Cardiac fibroblast (primary cell): ENCODE measurements around the gene PDE4D.

Source experiments
- DNase-seq, 2 donors: peaks; one replicate each; pipeline versions ENCODE4 v3.0.0 to v3.0.0-alpha.2; 2010; ENCODE audit warnings: low read depth in 2 of 2
- H3K4me3 ChIP-seq, 2 donors: replicated peaks in 1 of 2; 1 replicate in 1 of 2; 2 replicates in 1 of 2; pipeline ENCODE4 v1.5.1; 2011; ENCODE audit warnings: low read depth in 2 of 2, low read length in 2 of 2, mild to moderate bottlenecking in 2 of 2, moderate library complexity in 1 of 2
- TF ChIP-seq, protein P1 (sequence below): IDR thresholded peaks from one replicate; pipeline ENCODE4 v1.5.1; 2011; ENCODE audit warnings: low read depth, mild to moderate bottlenecking, low read length, inconsistent platforms

PDE4D gene

GRCh38 chr5:59330680-59331079 is 562.8 kb downstream of the PDE4D start:
- H3K4me3 ChIP-seq = no peak overlapping the region
- no peak for DNase-seq
- TF ChIP-seq, protein P1, sequence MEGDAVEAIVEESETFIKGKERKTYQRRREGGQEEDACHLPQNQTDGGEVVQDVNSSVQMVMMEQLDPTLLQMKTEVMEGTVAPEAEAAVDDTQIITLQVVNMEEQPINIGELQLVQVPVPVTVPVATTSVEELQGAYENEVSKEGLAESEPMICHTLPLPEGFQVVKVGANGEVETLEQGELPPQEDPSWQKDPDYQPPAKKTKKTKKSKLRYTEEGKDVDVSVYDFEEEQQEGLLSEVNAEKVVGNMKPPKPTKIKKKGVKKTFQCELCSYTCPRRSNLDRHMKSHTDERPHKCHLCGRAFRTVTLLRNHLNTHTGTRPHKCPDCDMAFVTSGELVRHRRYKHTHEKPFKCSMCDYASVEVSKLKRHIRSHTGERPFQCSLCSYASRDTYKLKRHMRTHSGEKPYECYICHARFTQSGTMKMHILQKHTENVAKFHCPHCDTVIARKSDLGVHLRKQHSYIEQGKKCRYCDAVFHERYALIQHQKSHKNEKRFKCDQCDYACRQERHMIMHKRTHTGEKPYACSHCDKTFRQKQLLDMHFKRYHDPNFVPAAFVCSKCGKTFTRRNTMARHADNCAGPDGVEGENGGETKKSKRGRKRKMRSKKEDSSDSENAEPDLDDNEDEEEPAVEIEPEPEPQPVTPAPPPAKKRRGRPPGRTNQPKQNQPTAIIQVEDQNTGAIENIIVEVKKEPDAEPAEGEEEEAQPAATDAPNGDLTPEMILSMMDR = no peak

GRCh38 chr5:59328709-59329296 is 564.7 kb downstream of the PDE4D start:
- TF ChIP-seq, protein P1 = no peak
- H3K4me3 ChIP-seq = no peak overlapping the region
- peak; percentile 38 to 64 for DNase-seq

- DNase-seq = no peak
- TF ChIP-seq, protein P1 = no peak
- no peak overlapping the region for H3K4me3 ChIP-seq
Measured at GRCh38 chr5:59327191-59327980, 566.1 kb downstream of the PDE4D start.

DNA sequence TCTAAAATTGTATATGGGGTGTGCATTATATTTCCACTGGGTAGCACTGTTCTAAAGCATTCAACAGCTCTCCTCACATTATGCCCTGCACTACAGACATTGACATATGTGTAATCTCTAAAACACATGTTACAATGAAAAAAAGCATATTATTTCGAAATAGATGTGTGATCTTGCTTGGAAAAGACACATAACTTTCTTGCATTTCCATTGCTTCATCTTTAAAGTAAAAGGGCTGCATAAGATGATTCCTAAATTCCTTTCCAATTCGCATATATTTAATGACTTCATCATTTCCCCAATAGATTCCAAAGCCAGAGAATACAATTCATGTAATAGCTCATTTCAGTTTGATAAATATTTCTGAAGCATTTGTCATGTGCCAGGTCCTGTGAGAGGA is 566.9 kb downstream of the PDE4D start:
- TF ChIP-seq, protein P1 = no peak
- DNase-seq = peak in 1 of 2 donors; percentile 3
- H3K4me3 ChIP-seq = no peak overlapping the region

- no peak for DNase-seq
- no peak overlapping the region for H3K4me3 ChIP-seq
- TF ChIP-seq, protein P1 = no peak
Measured at GRCh38 chr5:59325070-59325469, 568.5 kb downstream of the PDE4D start.

DNA sequence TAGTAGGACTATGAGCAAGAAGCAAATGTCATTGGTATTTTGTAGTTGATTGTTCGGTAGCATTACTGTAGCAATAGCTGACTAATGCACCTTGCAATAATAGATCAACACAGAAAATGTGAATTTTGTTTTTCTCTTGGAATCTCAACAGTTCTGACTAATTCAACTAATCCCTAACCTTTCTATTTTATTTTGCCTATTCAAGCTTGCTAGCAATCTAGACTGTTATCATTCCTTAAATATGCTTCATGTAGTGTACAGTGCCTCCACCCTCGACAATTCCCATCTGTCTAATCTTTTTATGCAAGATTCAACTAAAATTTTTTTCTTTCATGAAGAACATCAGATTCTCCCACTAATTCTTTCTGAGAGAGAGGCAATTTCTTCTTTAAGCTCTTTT is 570.6 kb downstream of the PDE4D start:
- no peak for DNase-seq
- H3K4me3 ChIP-seq = no peak overlapping the region
- TF ChIP-seq, protein P1 = no peak

DNA sequence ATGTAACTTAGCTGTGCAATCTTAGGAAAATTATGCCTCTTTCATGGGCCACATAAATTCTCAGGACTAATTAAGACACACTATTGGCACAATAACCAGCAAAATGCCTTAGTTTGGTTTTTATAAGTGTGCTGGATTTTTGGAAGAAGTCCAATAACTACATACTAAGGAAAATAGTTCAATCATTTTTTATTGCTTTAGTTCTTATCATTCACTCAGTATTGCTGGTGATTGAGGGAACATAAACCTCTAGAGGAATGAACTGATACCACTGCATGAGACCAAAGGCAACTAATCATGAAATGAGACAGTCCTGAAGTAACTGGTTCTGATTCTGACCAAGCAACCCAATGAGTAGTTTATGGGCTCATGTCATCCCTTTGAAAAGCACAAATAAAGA is 571.5 kb downstream of the PDE4D start:
- no peak overlapping the region for H3K4me3 ChIP-seq
- DNase-seq = no peak
- TF ChIP-seq, protein P1 = no peak
